HEK293T (cell line): ENCODE measurements around the gene TMPRSS2.

Source experiments
- CTCF ChIA-PET: fragments of 350-600 bp; formaldehyde crosslinking; extraction: SDS; loops from one replicate; lab custom pipeline; 2021; ENCODE audit warnings: antibody characterized with exemption, inconsistent platforms; lab: Yijun Ruan, JAX
- POLR2A ChIA-PET: fragments of 350-600 bp; formaldehyde crosslinking; extraction: SDS; loops from one replicate; lab custom pipeline; 2020; ENCODE audit warnings: antibody characterized with exemption, inconsistent platforms; lab: Yijun Ruan, JAX
- DNase-seq: peaks from one replicate; pipeline ENCODE4 v3.0.0; 2012; ENCODE audit warnings: mixed read lengths; ENCODE audit errors: extremely low spot score
- ARNT ChIP-seq: fragments of 450-650 bp; IDR thresholded peaks from 2 replicates; pipeline ENCODE4 v1.6.1; 2017; ENCODE audit warnings: mild to moderate bottlenecking
- BHLHE40 ChIP-seq: fragments of 450-650 bp; IDR thresholded peaks from 2 replicates; pipeline ENCODE4 v1.6.1; 2016; ENCODE audit warnings: mild to moderate bottlenecking, moderate library complexity, borderline replicate concordance
- CTBP1 ChIP-seq: fragments of 450-650 bp; IDR thresholded peaks from 2 replicates; pipeline ENCODE4 v1.6.1; 2016; ENCODE audit warnings: borderline replicate concordance
- ELF4 ChIP-seq: fragments of 450-650 bp; IDR thresholded peaks from 2 replicates; pipeline ENCODE4 v1.6.1; 2017; ENCODE audit warnings: antibody characterized with exemption
- FOXA1 ChIP-seq: fragments of 450-650 bp; IDR thresholded peaks from 2 replicates; pipeline ENCODE4 v1.6.1; 2016; ENCODE audit warnings: mild to moderate bottlenecking
- FOXK2 ChIP-seq: fragments of 450-650 bp; IDR thresholded peaks from 2 replicates; pipeline ENCODE4 v1.6.1; 2016; ENCODE audit warnings: mild to moderate bottlenecking
- FOXM1 ChIP-seq: fragments of 450-650 bp; IDR thresholded peaks from 2 replicates; pipeline ENCODE4 v1.6.1; 2017; ENCODE audit warnings: mild to moderate bottlenecking, borderline replicate concordance
- HDGF ChIP-seq: fragments of 450-650 bp; IDR thresholded peaks from 2 replicates; pipeline ENCODE4 v1.6.1; 2017; ENCODE audit warnings: antibody characterized with exemption, borderline replicate concordance
- L3MBTL2 ChIP-seq: fragments of 450-650 bp; conservative IDR thresholded peaks from 2 replicates; pipeline ENCODE4 v1.6.1; 2016; ENCODE audit warnings: mild to moderate bottlenecking
- LEF1 ChIP-seq: fragments of 450-650 bp; IDR thresholded peaks from 2 replicates; pipeline ENCODE4 v1.6.1; 2017; ENCODE audit warnings: mild to moderate bottlenecking, borderline replicate concordance
- NFRKB ChIP-seq: fragments of 450-650 bp; IDR thresholded peaks from 2 replicates; pipeline ENCODE4 v1.6.1; 2016; ENCODE audit warnings: mild to moderate bottlenecking, moderate library complexity
- PKNOX1 ChIP-seq: fragments of 450-650 bp; IDR thresholded peaks from 2 replicates; pipeline ENCODE4 v1.6.1; 2016
- SP1 ChIP-seq: fragments of 450-650 bp; IDR thresholded peaks from 2 replicates; pipeline ENCODE4 v1.6.1; 2017
- SUZ12 ChIP-seq: fragments of 450-650 bp; IDR thresholded peaks from 2 replicates; pipeline ENCODE4 v1.6.1; 2016; ENCODE audit warnings: mild to moderate bottlenecking
- TARDBP ChIP-seq: fragments of 450-650 bp; IDR thresholded peaks from 2 replicates; pipeline ENCODE4 v1.6.1; 2016
- ZNF384 ChIP-seq: fragments of 450-650 bp; IDR thresholded peaks from 2 replicates; pipeline ENCODE4 v1.6.1; 2016

The TMPRSS2 gene

GRCh38 chr21:41507521-41508414 lies at the start of gene TMPRSS2:
TMPRSS2 (minus strand) TSS chr21:41508158; CDS start chr21:41498133, 10,025 bp downstream.
- CTCF ChIA-PET = interaction anchor here (0.5 kb wide), 1 partner anchor 286 kb away, joined by 4 read pairs; no protein-coding TSS in a partner anchor
- TF ChIP-seq FOXM1 (no peak), PKNOX1 (no peak), ELF4 (no peak), CTBP1 (no peak), SUZ12 (no peak), LEF1 (no peak), HDGF (no peak), BHLHE40 (no peak), L3MBTL2 (no peak), FOXA1 (no peak)
- POLR2A ChIA-PET = no interaction called here
- no peak for DNase-seq

GRCh38 chr21:41555057-41555456 lies 47.1 kb upstream of the TMPRSS2 start:
- POLR2A ChIA-PET = no interaction called here
- TF ChIP-seq NFRKB (no peak), HDGF (no peak), ELF4 (no peak), FOXA1 (no peak)
- CTCF ChIA-PET = no interaction called here
- no peak for DNase-seq

- CTCF ChIA-PET = no interaction called here
- POLR2A ChIA-PET = no interaction called here
- no peak for DNase-seq
- TF ChIP-seq NFRKB (no peak), FOXK2 (no peak), SP1 (no peak), BHLHE40 (no peak), TARDBP (no peak), CTBP1 (no peak), FOXM1 (no peak), HDGF (no peak), ARNT (no peak), L3MBTL2 (no peak), ELF4 (no peak)
Observed at GRCh38 chr21:41552254-41552653, 44.3 kb upstream of the TMPRSS2 start.

- CTCF ChIA-PET = no interaction called here
- POLR2A ChIA-PET = no interaction called here
- TF ChIP-seq BHLHE40 (no peak), ELF4 (no peak), ZNF384 (no peak), LEF1 (no peak), NFRKB (no peak), PKNOX1 (no peak), FOXA1 (no peak), FOXM1 (no peak), CTBP1 (no peak), FOXK2 (no peak)
- no peak for DNase-seq
Observed at GRCh38 chr21:41548781-41549180, 40.8 kb upstream of the TMPRSS2 start.

GRCh38 chr21:41547111-41547510 lies 39.2 kb upstream of the TMPRSS2 start:
- CTCF ChIA-PET = no interaction called here
- TF ChIP-seq HDGF = no peak
- TF ChIP-seq ZNF384 = no peak
- TF ChIP-seq TARDBP = no peak
- no peak for TF ChIP-seq FOXA1
- no peak for TF ChIP-seq ELF4
- TF ChIP-seq FOXM1 = no peak
- no peak for TF ChIP-seq LEF1
- TF ChIP-seq PKNOX1 = no peak
- TF ChIP-seq SUZ12 = no peak
- TF ChIP-seq CTBP1 = no peak
- no peak for TF ChIP-seq NFRKB
- no peak for TF ChIP-seq FOXK2
- TF ChIP-seq L3MBTL2 = no peak
- TF ChIP-seq ARNT = no peak
- TF ChIP-seq BHLHE40 = no peak
- TF ChIP-seq SP1 = no peak
- POLR2A ChIA-PET = no interaction called here

More at GRCh38 chr21:41547111-41547510, 39.2 kb upstream of the TMPRSS2 start:
- no peak for DNase-seq
